Gastrocnemius medialis (tissue), 4 donors: ENCODE measurements around the gene THSD4. TPM values are rescaled to one million over a fixed set of nuclear protein-coding genes. Genes with fewer than 3 reads are reported as not detected.
A peak's percentile ranks its signal among the peaks of the same experiment; 100 is the strongest.

ENCODE experiments used
- ATAC-seq, 2 donors: fragments of 150-250 bp; one replicate each; pipeline ENCODE4 v1.9.1; 2016
- DNase-seq, 2 donors: peaks; one replicate each; pipeline ENCODE4 v3.0.0-alpha.2; 2019
- H3K27ac ChIP-seq, 4 donors: fragments of 200-600 bp; sonication (generic); 1 replicate in 1 of 4; 2 replicates in 3 of 4; pipeline ENCODE4 v1.5.1; 2016 to 2018; ENCODE audit warnings: mild to moderate bottlenecking in 2 of 4, moderate library complexity in 1 of 4
- H3K27me3 ChIP-seq, 3 donors: fragments of 200-600 bp; sonication (generic) in 2 of 3; 1 replicate in 1 of 3; 2 replicates in 2 of 3; pipeline versions ENCODE4 v1.5.1 to v1.6.0; 2016 to 2019; ENCODE audit warnings: mild to moderate bottlenecking in 1 of 3, moderate library complexity in 1 of 3
- H3K36me3 ChIP-seq, 2 donors: fragments of 200-600 bp; sonication (generic) in 1 of 2; one replicate each; pipeline ENCODE4 v1.5.1; 2017 to 2018
- H3K4me1 ChIP-seq, 2 donors: fragments of 200-600 bp; sonication (generic) in 1 of 2; one replicate each; pipeline ENCODE4 v1.5.1; 2016 to 2017; ENCODE audit warnings: mild to moderate bottlenecking in 2 of 2
- H3K4me3 ChIP-seq, 4 donors: fragments of 200-600 bp; sonication (generic) in 3 of 4; 1 replicate in 1 of 4; 2 replicates in 3 of 4; pipeline ENCODE4 v1.5.1; 2016 to 2019; ENCODE audit warnings: mild to moderate bottlenecking in 2 of 4
- H3K9me3 ChIP-seq, 3 donors: fragments of 200-600 bp; sonication (generic) in 2 of 3; 1 replicate in 1 of 3; 2 replicates in 2 of 3; pipeline ENCODE4 v1.5.1; 2016 to 2019
- CTCF ChIP-seq, 5 experiments: fragments of 450-650 bp in 3 of 5; fragments of 200-600 bp in 2 of 5; sonication (generic) in 2 of 5; IDR thresholded peaks in 4 of 5; conservative IDR thresholded peaks in 1 of 5; 1 replicate in 4 of 5; 2 replicates in 1 of 5; pipeline ENCODE4 v1.5.1; 2016 to 2019; ENCODE audit warnings: antibody characterized with exemption in 5 of 5, mild to moderate bottlenecking in 3 of 5, moderate library complexity in 3 of 5
- POLR2A ChIP-seq, 2 donors: fragments of 450-650 bp; IDR thresholded peaks; one replicate each; pipeline ENCODE4 v1.6.1; 2017; ENCODE audit warnings: antibody characterized with exemption in 2 of 2, mild to moderate bottlenecking in 2 of 2, moderate library complexity in 2 of 2
- in situ Hi-C, 4 donors: fragments of 200-750 bp; cut with MboI; loops; one replicate each; pipeline versions ENCODE4 v1.15.0 to v1.8.0; 2017; ENCODE audit warnings: low sequenced_read_pairs in 4 of 4
- intact Hi-C: fragments of 100-400 bp; cut with DNase I; formaldehyde crosslinking; loops from one replicate; pipeline ENCODE4 v1.15.1; 2023; ENCODE audit warnings: low total_unique reads
- total RNA-seq, 4 donors: library from RNA; depleted of rRNA; stranded (reverse); fragments of >200 nt; gene quantifications; one replicate each; pipeline versions ENCODE4 v1.1.0 to v1.2.3, GENCODE V29; 2016

Gene THSD4
- total RNA-seq, 4 donors from 2014 or later: 0.35 to 3.1 (median 0.60) TPM

- peaks cover 0 to 4% of the 10 kb centered on the region in 2 donors for H3K4me1 ChIP-seq
- no peak for DNase-seq
- in situ Hi-C loops (no loop called here), intact Hi-C loops (no loop called here)
- no peak overlapping the region for H3K27ac ChIP-seq
- no peak for ATAC-seq
- no peaks in the 10 kb centered on the region for H3K27me3 ChIP-seq
- H3K4me3 ChIP-seq: no peak overlapping the region
- TF ChIP-seq CTCF (IDR thresholded peaks at IDR 0.05 in 4 of 5, conservative IDR thresholded peaks at IDR 0.05 in 1 of 5) (no peak), POLR2A (IDR thresholded peaks at IDR 0.05) (no peak)
- H3K9me3 ChIP-seq: no peaks in the 10 kb centered on the region
- H3K36me3 ChIP-seq: no peaks in the 10 kb centered on the region
Observed at GRCh38 chr15:71290881-71291635, 175.8 kb downstream of the THSD4 start.

- Histone ChIP-seq H3K4me1 (peaks cover 0 to 8% of the 10 kb centered on the region in 2 donors), H3K4me3 (no peak overlapping the region), H3K36me3 (no peaks in the 10 kb centered on the region), H3K27ac (no peak overlapping the region), H3K9me3 (no peaks in the 10 kb centered on the region), H3K27me3 (no peaks in the 10 kb centered on the region)
- intact Hi-C loops (no loop called here), in situ Hi-C loops (no loop called here)
- TF ChIP-seq POLR2A (IDR thresholded peaks at IDR 0.05): no peak
- DNase-seq (no peak), ATAC-seq (no peak)
Observed at GRCh38 chr15:71291723-71292122, 176.5 kb downstream of the THSD4 start.

- Histone ChIP-seq H3K4me3 (no peak overlapping the region), H3K27me3 (no peaks in the 10 kb centered on the region), H3K36me3 (no peaks in the 10 kb centered on the region), H3K4me1 (peaks cover 0 to 8% of the 10 kb centered on the region in 2 donors), H3K27ac (no peak overlapping the region), H3K9me3 (no peaks in the 10 kb centered on the region)
- ATAC-seq (no peak), DNase-seq (no peak)
- TF ChIP-seq CTCF (IDR thresholded peaks at IDR 0.05 in 4 of 5, conservative IDR thresholded peaks at IDR 0.05 in 1 of 5): no peak
- TF ChIP-seq POLR2A (IDR thresholded peaks at IDR 0.05): no peak
- intact Hi-C loops (no loop called here), in situ Hi-C loops (no loop called here)
Observed at GRCh38 chr15:71293723-71294122, 178.5 kb downstream of the THSD4 start.

- intact Hi-C loops (no loop called here), in situ Hi-C loops (no loop called here)
- Histone ChIP-seq H3K36me3 (no peaks in the 10 kb centered on the region), H3K4me3 (no peak overlapping the region), H3K4me1 (peaks cover 0 to 8% of the 10 kb centered on the region in 2 donors), H3K27me3 (no peaks in the 10 kb centered on the region), H3K9me3 (no peaks in the 10 kb centered on the region), H3K27ac (no peak overlapping the region)
- DNase-seq (no peak), ATAC-seq (no peak)
- TF ChIP-seq POLR2A (IDR thresholded peaks at IDR 0.05) (no peak), CTCF (IDR thresholded peaks at IDR 0.05 in 4 of 5, conservative IDR thresholded peaks at IDR 0.05 in 1 of 5) (no peak)
Observed at GRCh38 chr15:71294251-71294910, 179.1 kb downstream of the THSD4 start.

GRCh38 chr15:71294911-71295602, 179.8 kb downstream of the THSD4 start:
- intact Hi-C loops: no loop called here

More at GRCh38 chr15:71294911-71295602, 179.8 kb downstream of the THSD4 start:
- Histone ChIP-seq H3K4me1 (peaks cover 0 to 8% of the 10 kb centered on the region in 2 donors), H3K27ac (peak overlapping the region; percentile 2 to 47 (median 29)), H3K9me3 (no peaks in the 10 kb centered on the region), H3K4me3 (no peak overlapping the region), H3K27me3 (no peaks in the 10 kb centered on the region), H3K36me3 (no peaks in the 10 kb centered on the region)
- ATAC-seq (peak; percentile 86 to 88), DNase-seq (peak in 1 of 2 donors; percentile 15)
- in situ Hi-C loops: no loop called here
- no peak for TF ChIP-seq POLR2A (IDR thresholded peaks at IDR 0.05)
- no peak for TF ChIP-seq CTCF (IDR thresholded peaks at IDR 0.05 in 4 of 5, conservative IDR thresholded peaks at IDR 0.05 in 1 of 5)
